Measurements from ENCODE around the gene CCSER1.

- TF ChIP-seq POLR2A (IDR thresholded peaks at IDR 0.05) (no peak), POLR2AphosphoS5 (IDR thresholded peaks at IDR 0.05) (no peak)
These were observed 2.9 kb downstream of the CCSER1 start for GRCh38 chr4:90130076-90130475.

Measured in upper lobe of left lung (tissue), 4 donors.